ENCODE measurements around the gene TMEM247. TPM values are rescaled to one million over a fixed set of nuclear protein-coding genes. Genes with fewer than 3 reads are reported as not detected.

TMEM247 gene
- total and polyA plus RNA-seq, 10 of the 15 experiments (the other 5 are each of a cell fraction or from before 2014, with no cell fraction given): not detected

GRCh38 chr2:46504685-46505471, 25.5 kb downstream of the TMEM247 start (continued):
- TF ChIP-seq, protein P1, sequence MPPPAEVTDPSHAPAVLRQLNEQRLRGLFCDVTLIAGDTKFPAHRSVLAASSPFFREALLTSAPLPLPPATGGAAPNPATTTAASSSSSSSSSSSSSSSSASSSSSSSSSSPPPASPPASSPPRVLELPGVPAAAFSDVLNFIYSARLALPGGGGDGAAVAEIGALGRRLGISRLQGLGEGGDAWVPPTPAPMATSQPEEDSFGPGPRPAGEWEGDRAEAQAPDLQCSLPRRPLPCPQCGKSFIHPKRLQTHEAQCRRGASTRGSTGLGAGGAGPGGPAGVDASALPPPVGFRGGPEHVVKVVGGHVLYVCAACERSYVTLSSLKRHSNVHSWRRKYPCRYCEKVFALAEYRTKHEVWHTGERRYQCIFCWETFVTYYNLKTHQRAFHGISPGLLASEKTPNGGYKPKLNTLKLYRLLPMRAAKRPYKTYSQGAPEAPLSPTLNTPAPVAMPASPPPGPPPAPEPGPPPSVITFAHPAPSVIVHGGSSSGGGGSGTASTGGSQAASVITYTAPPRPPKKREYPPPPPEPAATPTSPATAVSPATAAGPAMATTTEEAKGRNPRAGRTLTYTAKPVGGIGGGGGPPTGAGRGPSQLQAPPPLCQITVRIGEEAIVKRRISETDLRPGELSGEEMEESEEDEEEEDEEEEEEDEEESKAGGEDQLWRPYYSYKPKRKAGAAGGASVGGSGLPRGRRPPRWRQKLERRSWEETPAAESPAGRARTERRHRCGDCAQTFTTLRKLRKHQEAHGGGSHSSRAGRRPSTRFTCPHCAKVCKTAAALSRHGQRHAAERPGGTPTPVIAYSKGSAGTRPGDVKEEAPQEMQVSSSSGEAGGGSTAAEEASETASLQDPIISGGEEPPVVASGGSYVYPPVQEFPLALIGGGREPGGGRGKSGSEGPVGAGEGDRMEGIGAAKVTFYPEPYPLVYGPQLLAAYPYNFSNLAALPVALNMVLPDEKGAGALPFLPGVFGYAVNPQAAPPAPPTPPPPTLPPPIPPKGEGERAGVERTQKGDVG (CRISPR knock-in tag; IDR thresholded peaks at IDR 0.05): no peak
- TF ChIP-seq ZNF384 (IDR thresholded peaks at IDR 0.05; ENCODE audit: borderline replicate concordance, low read depth, low read length): no peak
- no peak for TF ChIP-seq HDAC2 (IDR thresholded peaks at IDR 0.05)
- no peak for TF ChIP-seq SMC3 (IDR thresholded peaks at IDR 0.05; ENCODE audit: borderline replicate concordance, low read length)
- TF ChIP-seq USF1 (IDR thresholded peaks at IDR 0.05; ENCODE audit: borderline replicate concordance, extremely low read length, insufficient read depth, low read depth, low read length): no peak
- no peak for TF ChIP-seq ELK1 (IDR thresholded peaks at IDR 0.05; ENCODE audit: low read depth, low read length)
- no peak for TF ChIP-seq ZNF687 (IDR thresholded peaks at IDR 0.05)

All from GM12878 (cell line).